Caco-2 (cell line): ENCODE data around the gene GPANK1. TPM values are rescaled to one million over a fixed set of nuclear protein-coding genes. Genes with fewer than 3 reads are reported as not detected.

Source experiments
- BruUV-seq: library from RNA; stranded (reverse); fragments of 400-500 nt; replicated peaks from 2 replicates; lab custom pipeline; 2021; lab: Mats Ljungman, UMichigan
- CTCF ChIA-PET: fragments of 300-600 bp; sonication (Branson Sonifier 250); formaldehyde crosslinking; loops from one replicate; lab custom pipeline; 2022; ENCODE audit warnings: antibody characterized with exemption; lab: Charles Lee
- POLR2A ChIA-PET: fragments of 300-600 bp; sonication (Branson Sonifier 250); formaldehyde crosslinking; loops from one replicate; lab custom pipeline; 2022; ENCODE audit warnings: antibody characterized with exemption; lab: Charles Lee
- DNase-seq, 2 experiments: peaks; one replicate each; pipeline versions ENCODE4 v3.0.0 to v3.0.0-alpha.2; 2020 to 2022
- H3K27me3 ChIP-seq: replicated peaks from 2 replicates; pipeline ENCODE4 v1.6.0; 2011; ENCODE audit warnings: low read length; ENCODE audit not compliant: control insufficient read depth, insufficient read depth
- H3K36me3 ChIP-seq: 2 replicates; pipeline ENCODE4 v1.5.1; 2011; ENCODE audit warnings: low read length; ENCODE audit not compliant: control insufficient read depth, insufficient read depth
- H3K4me1 ChIP-seq: fragments of 250-450 bp; sonication (Bioruptor Pico); 2 replicates; pipeline ENCODE4 v1.5.1; 2020; ENCODE audit warnings: mild to moderate bottlenecking
- H3K4me3 ChIP-seq: 2 replicates; pipeline ENCODE4 v1.5.1; 2011; ENCODE audit warnings: low read depth, mild to moderate bottlenecking, control low read depth, low read length
- H3K9me3 ChIP-seq: fragments of 250-450 bp; sonication (Bioruptor Pico); 2 replicates; pipeline ENCODE4 v1.5.1; 2020; ENCODE audit warnings: mild to moderate bottlenecking, moderate library complexity
- H3K27ac Mint-ChIP-seq: one replicate; pipeline ENCODE4 v1.8.0; 2022; ENCODE audit warnings: mixed read lengths; ENCODE audit not compliant: unreplicated experiment
- H3K27me3 Mint-ChIP-seq: one replicate; pipeline ENCODE4 v1.8.0; 2022; ENCODE audit warnings: mixed read lengths; ENCODE audit not compliant: insufficient read depth, unreplicated experiment
- H3K36me3 Mint-ChIP-seq: one replicate; pipeline ENCODE4 v1.8.0; 2022; ENCODE audit warnings: mild to moderate bottlenecking, mixed read lengths; ENCODE audit not compliant: insufficient read depth, unreplicated experiment
- H3K4me1 Mint-ChIP-seq: one replicate; pipeline ENCODE4 v1.8.0; 2022; ENCODE audit warnings: low read depth, mixed read lengths; ENCODE audit not compliant: unreplicated experiment
- H3K4me3 Mint-ChIP-seq: one replicate; pipeline ENCODE4 v1.8.0; 2022; ENCODE audit warnings: mild to moderate bottlenecking, moderate library complexity, mixed read lengths; ENCODE audit not compliant: unreplicated experiment
- H3K9me3 Mint-ChIP-seq: one replicate; pipeline ENCODE4 v1.8.0; 2022; ENCODE audit warnings: mixed read lengths; ENCODE audit not compliant: unreplicated experiment
- CTCF ChIP-seq, 2 experiments: fragments of 200-600 bp in 1 of 2; IDR thresholded peaks; 1 replicate in 1 of 2; 2 replicates in 1 of 2; pipeline versions ENCODE4 v1.5.1 to v1.8.0; 2011 to 2022; ENCODE audit warnings: antibody characterized with exemption in 1 of 2, control low read depth in 1 of 2, inconsistent platforms in 1 of 2, low read depth in 1 of 2, low read length in 1 of 2, mild to moderate bottlenecking in 1 of 2, moderate library complexity in 1 of 2; ENCODE audit not compliant: insufficient read depth in 1 of 2, severe bottlenecking in 1 of 2, unreplicated experiment in 1 of 2
- intact Hi-C: fragments of 100-400 bp; cut with micrococcal nuclease; formaldehyde crosslinking; loops from one replicate; pipeline ENCODE4 v1.10.0; 2022; ENCODE audit not compliant: unreplicated experiment
- total RNA-seq: library from RNA; stranded (reverse); gene quantifications from 2 replicates; pipeline ENCODE4 v1.2.3, GENCODE V29; 2022

GPANK1 gene
- total RNA-seq, 1 experiment from 2014 or later = 20.3 TPM

GRCh38 chr6:31680226-31681134, 15.7 kb upstream of the GPANK1 start, which contains the start of gene LY6G5C:
TSS of gene LY6G5C (minus strand) at chr6:31681067. CDS start at chr6:31680373, 694 bp downstream.
- Mint-ChIP-seq H3K4me1 (peaks cover 17% of the 10 kb centered on the region), H3K9me3 (no peaks in the 10 kb centered on the region), H3K27me3 (no peaks in the 10 kb centered on the region), H3K36me3 (peaks cover 20% of the 10 kb centered on the region), H3K4me3 (peak within 1 kb of the TSS; percentile 76), H3K27ac (peak within 1 kb of the TSS; percentile 54)
- H3K4me3 ChIP-seq = peak within 1 kb of the TSS; percentile 49
- intact Hi-C loops = loop anchor here (1.0 to 2.0 kb wide), 5 partner anchors 22 to 183 kb away; partner anchors contain the start of genes ABHD16A and DDAH2
- peaks cover 25% of the 10 kb centered on the region for H3K4me1 ChIP-seq
- CTCF ChIA-PET = interaction anchor here (0.6 to 2.3 kb wide), 20 partner anchors 10 to 183 kb away, joined by 3 to 18 read pairs (median 4); partner anchors contain the start of genes ABHD16A, CLIC1, CSNK2B and HSPA1B
- POLR2A ChIA-PET = interaction anchor here (1.0 kb wide), 2 partner anchors 57 to 135 kb away, joined by 3 read pairs; partner anchors contain the start of gene HSPA1L
- no TSS peak for BruUV-seq
- no peaks in the 10 kb centered on the region for H3K27me3 ChIP-seq
- no peaks in the 10 kb centered on the region for H3K36me3 ChIP-seq
- peak; percentile 66 to 81 for TF ChIP-seq CTCF (IDR thresholded peaks at IDR 0.05; ENCODE audit: insufficient read depth in 1 of 2, low read depth in 1 of 2, low read length in 1 of 2, severe bottlenecking in 1 of 2, unreplicated experiment in 1 of 2)
- H3K9me3 ChIP-seq = no peaks in the 10 kb centered on the region
- DNase-seq = peak; percentile 85 to 87

GRCh38 chr6:31677955-31678354, 13.2 kb upstream of the GPANK1 start:
- Histone ChIP-seq H3K9me3 (no peaks in the 10 kb centered on the region), H3K4me1 (peaks cover 14% of the 10 kb centered on the region), H3K27me3 (no peaks in the 10 kb centered on the region), H3K36me3 (no peaks in the 10 kb centered on the region; the same call in 1 of the 2 replicates), H3K4me3 (no peak overlapping the region)
- Mint-ChIP-seq H3K27ac (no peak overlapping the region), H3K4me3 (no peak overlapping the region), H3K9me3 (no peaks in the 10 kb centered on the region), H3K36me3 (peaks cover 18% of the 10 kb centered on the region), H3K4me1 (peaks cover 11% of the 10 kb centered on the region), H3K27me3 (no peaks in the 10 kb centered on the region)
- DNase-seq = no peak
- POLR2A ChIA-PET = no interaction called here
- TF ChIP-seq CTCF (IDR thresholded peaks at IDR 0.05; ENCODE audit: insufficient read depth in 1 of 2, low read depth in 1 of 2, low read length in 1 of 2, severe bottlenecking in 1 of 2, unreplicated experiment in 1 of 2) = no peak
- CTCF ChIA-PET = no interaction called here
- no TSS peak for BruUV-seq
- intact Hi-C loops = no loop called here

GRCh38 chr6:31676904-31677303, 12.1 kb upstream of the GPANK1 start:
- no peaks in the 10 kb centered on the region for H3K27me3 ChIP-seq
- no peaks in the 10 kb centered on the region; the same call in 1 of the 2 replicates for H3K36me3 ChIP-seq
- Mint-ChIP-seq H3K4me1 (peaks cover 10% of the 10 kb centered on the region), H3K9me3 (no peaks in the 10 kb centered on the region), H3K4me3 (no peak overlapping the region), H3K27me3 (no peaks in the 10 kb centered on the region), H3K27ac (peak overlapping the region; percentile 63), H3K36me3 (peaks cover 25% of the 10 kb centered on the region)
- intact Hi-C loops = no loop called here
- BruUV-seq = no TSS peak
- no peak for TF ChIP-seq CTCF (IDR thresholded peaks at IDR 0.05; ENCODE audit: insufficient read depth in 1 of 2, low read depth in 1 of 2, low read length in 1 of 2, severe bottlenecking in 1 of 2, unreplicated experiment in 1 of 2)
- H3K9me3 ChIP-seq = no peaks in the 10 kb centered on the region
- H3K4me3 ChIP-seq = no peak overlapping the region
- CTCF ChIA-PET = no interaction called here
- POLR2A ChIA-PET = no interaction called here
- DNase-seq = no peak
- peaks cover 8% of the 10 kb centered on the region for H3K4me1 ChIP-seq
